Neural cell (in vitro differentiated cells): ENCODE results near the gene TRMT2A. TPM values are rescaled to one million over a fixed set of nuclear protein-coding genes. Genes with fewer than 3 reads are reported as not detected.

ENCODE experiments used
- H2AFZ ChIP-seq: fragments of 200-600, 300-800 bp; sonication (generic), shearing (Covaris generic); 2 replicates; pipeline ENCODE4 v1.6.0; 2014; ENCODE audit warnings: low read depth, mild to moderate bottlenecking, antibody characterized with exemption, low read length, moderate library complexity
- H3F3A ChIP-seq: fragments of 200-600 bp; shearing (Covaris generic); 2 replicates; pipeline ENCODE4 v1.6.1; 2016; ENCODE audit warnings: mild to moderate bottlenecking, moderate library complexity, mixed read lengths, antibody characterized with exemption, low read length; ENCODE audit not compliant: insufficient read depth, poor library complexity, severe bottlenecking
- H3K27ac ChIP-seq: fragments of 200-600, 300-800 bp; sonication (generic), shearing (Covaris generic); 2 replicates; pipeline ENCODE4 v1.5.1; 2014; ENCODE audit warnings: mild to moderate bottlenecking, low read length, moderate library complexity
- H3K27me3 ChIP-seq: fragments of 300-800, 200-600 bp; sonication (generic), shearing (Covaris generic); 2 replicates; pipeline ENCODE4 v1.6.0; 2014; ENCODE audit warnings: mild to moderate bottlenecking, low read depth, low read length, moderate library complexity; ENCODE audit not compliant: insufficient read depth
- H3K36me3 ChIP-seq: fragments of 300-800, 200-600 bp; sonication (generic), shearing (Covaris generic); 2 replicates; pipeline ENCODE4 v1.5.1; 2014; ENCODE audit warnings: mild to moderate bottlenecking, antibody characterized with exemption, low read length, moderate library complexity; ENCODE audit not compliant: insufficient read depth
- H3K4me2 ChIP-seq: fragments of 300-800, 200-600 bp; sonication (generic), shearing (Covaris generic); 2 replicates; pipeline ENCODE4 v1.6.0; 2014; ENCODE audit warnings: mild to moderate bottlenecking, low read length
- H3K4me3 ChIP-seq: fragments of 300-800, 200-600 bp; sonication (generic), shearing (Covaris generic); 2 replicates; pipeline ENCODE4 v1.5.1; 2014; ENCODE audit warnings: mild to moderate bottlenecking, low read length, moderate library complexity
- H3K79me2 ChIP-seq: fragments of 200-600 bp; shearing (Covaris generic); replicated peaks from 2 replicates; pipeline ENCODE4 v1.6.0; 2014; ENCODE audit warnings: mild to moderate bottlenecking, low read length, moderate library complexity; ENCODE audit not compliant: insufficient read depth
- H3K9ac ChIP-seq: fragments of 300-800, 200-600 bp; sonication (generic), shearing (Covaris generic); 2 replicates; pipeline ENCODE4 v1.6.1; 2016; ENCODE audit warnings: mild to moderate bottlenecking, low read length, mixed read lengths
- H3K9me2 ChIP-seq: fragments of 200-600 bp; shearing (Covaris generic); 2 replicates; pipeline ENCODE4 v1.6.1; 2016; ENCODE audit warnings: mild to moderate bottlenecking, low read length, mixed read lengths; ENCODE audit not compliant: insufficient read depth
- H3K9me3 ChIP-seq: fragments of 200-600, 300-800 bp; sonication (generic), shearing (Covaris generic); 2 replicates; pipeline ENCODE4 v1.6.1; 2016; ENCODE audit warnings: mild to moderate bottlenecking, mixed run types, low read length, moderate library complexity, mixed read lengths
- H4K20me1 ChIP-seq: fragments of 200-600 bp; shearing (Covaris generic); 2 replicates; pipeline ENCODE4 v1.6.1; 2016; ENCODE audit warnings: mild to moderate bottlenecking, mixed run types; ENCODE audit not compliant: insufficient read depth
- EP300 ChIP-seq: fragments of 450-650 bp; conservative IDR thresholded peaks from 2 replicates; pipeline ENCODE4 v1.6.1; 2014; ENCODE audit warnings: antibody characterized with exemption, mild to moderate bottlenecking, moderate library complexity; ENCODE audit not compliant: poor library complexity, severe bottlenecking
- EZH2 ChIP-seq: fragments of 200-600, 300-800 bp; shearing (Covaris generic), sonication (generic); IDR thresholded peaks from 2 replicates; pipeline ENCODE4 v1.6.1; 2014; ENCODE audit warnings: antibody characterized with exemption, low read length, borderline replicate concordance, mild to moderate bottlenecking; ENCODE audit not compliant: insufficient read depth, poor library complexity, severe bottlenecking
- MXI1 ChIP-seq: fragments of 450-650 bp; conservative IDR thresholded peaks from 2 replicates; pipeline ENCODE4 v1.6.1; 2014; ENCODE audit warnings: antibody characterized with exemption, mild to moderate bottlenecking; ENCODE audit not compliant: poor library complexity, severe bottlenecking
- POLR2AphosphoS5 ChIP-seq: IDR thresholded peaks from 2 replicates; pipeline ENCODE4 v1.6.1; 2012
- RAD21 ChIP-seq: fragments of 450-650 bp; conservative IDR thresholded peaks from 2 replicates; pipeline ENCODE4 v1.6.1; 2014; ENCODE audit warnings: antibody characterized with exemption, mild to moderate bottlenecking, moderate library complexity
- REST ChIP-seq: IDR thresholded peaks from 2 replicates; pipeline ENCODE4 v1.6.1; 2012; ENCODE audit warnings: borderline replicate concordance
- SMC3 ChIP-seq: fragments of 450-650 bp; conservative IDR thresholded peaks from 2 replicates; pipeline ENCODE4 v1.6.1; 2014; ENCODE audit warnings: antibody characterized with exemption, mild to moderate bottlenecking, moderate library complexity; ENCODE audit not compliant: poor library complexity
- TAF1 ChIP-seq: IDR thresholded peaks from 2 replicates; pipeline ENCODE4 v1.6.1; 2012; ENCODE audit warnings: low read depth
- polyA plus RNA-seq: library from polyadenylated mRNA; depleted of rRNA; stranded (reverse); fragments of >200 nt; gene quantifications from 2 replicates; pipeline ENCODE4 v1.2.3, GENCODE V29; 2014
- TF ChIP-seq, protein P1 (sequence below): fragments of 450-650 bp; IDR thresholded peaks from 2 replicates; pipeline ENCODE4 v1.5.1; 2014; ENCODE audit warnings: antibody characterized with exemption, mild to moderate bottlenecking, moderate library complexity; ENCODE audit not compliant: poor library complexity, severe bottlenecking

TRMT2A gene
- polyA plus RNA-seq, 1 donor from 2014 or later, result 96.7 TPM

- no peaks in the 10 kb centered on the region for H3F3A ChIP-seq
- no peaks in the 10 kb centered on the region for H3K36me3 ChIP-seq
- no peaks in the 10 kb centered on the region for H3K9me2 ChIP-seq
- H2AFZ ChIP-seq, result no peak overlapping the region
- H4K20me1 ChIP-seq, result no peaks in the 10 kb centered on the region
- no peak for TF ChIP-seq RAD21
- TF ChIP-seq, protein P1, sequence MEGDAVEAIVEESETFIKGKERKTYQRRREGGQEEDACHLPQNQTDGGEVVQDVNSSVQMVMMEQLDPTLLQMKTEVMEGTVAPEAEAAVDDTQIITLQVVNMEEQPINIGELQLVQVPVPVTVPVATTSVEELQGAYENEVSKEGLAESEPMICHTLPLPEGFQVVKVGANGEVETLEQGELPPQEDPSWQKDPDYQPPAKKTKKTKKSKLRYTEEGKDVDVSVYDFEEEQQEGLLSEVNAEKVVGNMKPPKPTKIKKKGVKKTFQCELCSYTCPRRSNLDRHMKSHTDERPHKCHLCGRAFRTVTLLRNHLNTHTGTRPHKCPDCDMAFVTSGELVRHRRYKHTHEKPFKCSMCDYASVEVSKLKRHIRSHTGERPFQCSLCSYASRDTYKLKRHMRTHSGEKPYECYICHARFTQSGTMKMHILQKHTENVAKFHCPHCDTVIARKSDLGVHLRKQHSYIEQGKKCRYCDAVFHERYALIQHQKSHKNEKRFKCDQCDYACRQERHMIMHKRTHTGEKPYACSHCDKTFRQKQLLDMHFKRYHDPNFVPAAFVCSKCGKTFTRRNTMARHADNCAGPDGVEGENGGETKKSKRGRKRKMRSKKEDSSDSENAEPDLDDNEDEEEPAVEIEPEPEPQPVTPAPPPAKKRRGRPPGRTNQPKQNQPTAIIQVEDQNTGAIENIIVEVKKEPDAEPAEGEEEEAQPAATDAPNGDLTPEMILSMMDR, result no peak
- no peak for TF ChIP-seq MXI1
- no peak for TF ChIP-seq POLR2AphosphoS5
- no peak for TF ChIP-seq EP300
- TF ChIP-seq SMC3, result no peak
- TF ChIP-seq TAF1, result no peak
- TF ChIP-seq REST, result no peak
- TF ChIP-seq EZH2, result no peak
- H3K9ac ChIP-seq, result no peak overlapping the region
- no peaks in the 10 kb centered on the region for H3K27me3 ChIP-seq
- no peaks in the 10 kb centered on the region for H3K9me3 ChIP-seq
- no peaks in the 10 kb centered on the region for H3K79me2 ChIP-seq
- no peak overlapping the region for H3K27ac ChIP-seq
- H3K4me2 ChIP-seq, result no peak overlapping the region
- no peak overlapping the region for H3K4me3 ChIP-seq
These were observed 31.4 kb upstream of the TRMT2A start for GRCh38 chr22:20148414-20148813.

GRCh38 chr22:20147237-20147988 lies 30.4 kb upstream of the TRMT2A start:
- H3K9ac ChIP-seq, result no peak overlapping the region
- H3K36me3 ChIP-seq, result no peaks in the 10 kb centered on the region
- no peak overlapping the region for H2AFZ ChIP-seq
- no peaks in the 10 kb centered on the region for H3K79me2 ChIP-seq
- no peaks in the 10 kb centered on the region for H3K9me3 ChIP-seq
- H3K27ac ChIP-seq, result no peak overlapping the region
- no peak overlapping the region for H3K4me3 ChIP-seq
- no peak overlapping the region for H3K4me2 ChIP-seq
- H3K9me2 ChIP-seq, result no peaks in the 10 kb centered on the region
- TF ChIP-seq, protein P1, result no peak
- TF ChIP-seq MXI1 (no peak), REST (no peak), TAF1 (no peak), EP300 (no peak), EZH2 (no peak), SMC3 (no peak), POLR2AphosphoS5 (no peak), RAD21 (no peak)
- H4K20me1 ChIP-seq, result no peaks in the 10 kb centered on the region
- H3K27me3 ChIP-seq, result no peaks in the 10 kb centered on the region
- no peaks in the 10 kb centered on the region for H3F3A ChIP-seq
